SK-N-SH treated with all-trans-retinoic acid at 6 μM for 48 hours (cell line): ENCODE data around the gene RNASE3.
"Not testable (repeated sequence)": the region's sequence is repeated elsewhere in the genome, so short reads cannot be mapped to it uniquely, and the experiment has no call there.

ENCODE experiments used
- ARNTL ChIP-seq: fragments of 450-650 bp; formaldehyde crosslinking; IDR thresholded peaks from 2 replicates; pipeline ENCODE4 v1.5.0; 2020; ENCODE audit warnings: low read depth, mild to moderate bottlenecking, moderate library complexity, borderline replicate concordance
- CSDC2 ChIP-seq: fragments of 250-450 bp; sonication (Bioruptor Pico); IDR thresholded peaks from 2 replicates; pipeline ENCODE4 v1.5.0; 2020; ENCODE audit warnings: mild to moderate bottlenecking, moderate library complexity
- ESRRG ChIP-seq: fragments of 250-450 bp; sonication (Bioruptor Pico); IDR thresholded peaks from 2 replicates; pipeline ENCODE4 v1.6.1; 2021; ENCODE audit warnings: mild to moderate bottlenecking
- GLIS3 ChIP-seq: fragments of 250-450 bp; sonication (Bioruptor Pico); IDR thresholded peaks from 2 replicates; pipeline ENCODE4 v1.5.0; 2020; ENCODE audit warnings: mild to moderate bottlenecking, moderate library complexity
- ISL1 ChIP-seq: fragments of 250-450 bp; sonication (Bioruptor Pico); IDR thresholded peaks from 2 replicates; pipeline ENCODE4 v2.1.2; 2022; ENCODE audit warnings: mild to moderate bottlenecking, moderate library complexity
- TOX ChIP-seq: fragments of 250-450 bp; sonication (Bioruptor Pico); IDR thresholded peaks from 2 replicates; pipeline ENCODE4 v1.8.0; 2021; ENCODE audit warnings: mild to moderate bottlenecking, moderate library complexity, borderline replicate concordance
- TSHZ2 ChIP-seq: fragments of 250-450 bp; sonication (Bioruptor Pico); IDR thresholded peaks from 2 replicates; pipeline ENCODE4 v1.5.0; 2020; ENCODE audit warnings: mild to moderate bottlenecking, moderate library complexity
- ZFP3 ChIP-seq: fragments of 250-450 bp; sonication (Bioruptor Pico); IDR thresholded peaks from 2 replicates; pipeline ENCODE4 v1.5.0; 2020; ENCODE audit warnings: mild to moderate bottlenecking, moderate library complexity
- ZFP30 ChIP-seq: fragments of 450-650 bp; formaldehyde crosslinking; IDR thresholded peaks from 2 replicates; pipeline ENCODE4 v1.5.0; 2022; ENCODE audit warnings: mild to moderate bottlenecking, moderate library complexity
- TF ChIP-seq, protein P1 (sequence below): fragments of 250-450 bp; sonication (Bioruptor Pico); IDR thresholded peaks from 2 replicates; pipeline ENCODE4 v1.8.0; 2021; ENCODE audit warnings: low read depth, mild to moderate bottlenecking, moderate library complexity, borderline replicate concordance

DNA sequence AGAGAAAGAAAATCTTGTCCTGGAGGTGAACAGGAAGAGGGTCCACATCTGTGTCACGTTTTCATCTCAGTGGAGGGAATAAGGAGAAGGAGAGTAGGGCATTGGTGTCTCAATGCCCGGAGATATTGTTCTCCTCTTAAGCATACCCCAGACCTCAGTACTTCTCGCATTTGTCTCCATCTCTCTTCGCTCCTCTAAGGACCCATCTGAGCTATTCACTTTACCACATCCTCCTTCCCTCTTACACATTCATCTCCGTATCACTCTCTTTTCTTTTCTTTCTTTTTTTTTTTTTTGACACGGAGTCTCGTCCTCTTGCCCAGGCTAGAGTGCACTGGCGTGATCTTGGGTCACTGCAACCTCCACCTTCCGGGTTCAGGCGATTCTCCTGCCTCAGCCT is 8.4 kb upstream of the RNASE3 start:
- not testable (repeated sequence) for TF ChIP-seq ISL1 (CRISPR knock-in tag); GLIS3 (CRISPR knock-in tag); TOX (CRISPR knock-in tag); TSHZ2 (CRISPR knock-in tag); ZFP30 (CRISPR knock-in tag); ZFP3 (CRISPR knock-in tag); ARNTL (CRISPR knock-in tag); CSDC2; ESRRG (CRISPR knock-in tag)
- TF ChIP-seq, protein P1, sequence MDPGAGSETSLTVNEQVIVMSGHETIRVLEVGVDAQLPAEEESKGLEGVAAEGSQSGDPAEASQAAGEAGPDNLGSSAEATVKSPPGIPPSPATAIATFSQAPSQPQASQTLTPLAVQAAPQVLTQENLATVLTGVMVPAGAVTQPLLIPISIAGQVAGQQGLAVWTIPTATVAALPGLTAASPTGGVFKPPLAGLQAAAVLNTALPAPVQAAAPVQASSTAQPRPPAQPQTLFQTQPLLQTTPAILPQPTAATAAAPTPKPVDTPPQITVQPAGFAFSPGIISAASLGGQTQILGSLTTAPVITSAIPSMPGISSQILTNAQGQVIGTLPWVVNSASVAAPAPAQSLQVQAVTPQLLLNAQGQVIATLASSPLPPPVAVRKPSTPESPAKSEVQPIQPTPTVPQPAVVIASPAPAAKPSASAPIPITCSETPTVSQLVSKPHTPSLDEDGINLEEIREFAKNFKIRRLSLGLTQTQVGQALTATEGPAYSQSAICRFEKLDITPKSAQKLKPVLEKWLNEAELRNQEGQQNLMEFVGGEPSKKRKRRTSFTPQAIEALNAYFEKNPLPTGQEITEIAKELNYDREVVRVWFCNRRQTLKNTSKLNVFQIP (CRISPR knock-in tag): not testable (repeated sequence)
